GM12872 (cell line): ENCODE measurements around the gene SBK2.

Experiments used
- CTCF ChIP-seq: IDR thresholded peaks from 3 replicates; pipeline ENCODE4 v1.5.1; 2011; ENCODE audit warnings: low read depth, mild to moderate bottlenecking, low read length, moderate library complexity; ENCODE audit not compliant: insufficient read depth

Gene SBK2

GRCh38 chr19:55559684-55560083, 22.8 kb upstream of the SBK2 start:
- TF ChIP-seq CTCF, result no peak

- no peak for TF ChIP-seq CTCF
Observed at GRCh38 chr19:55554741-55555152, 17.8 kb upstream of the SBK2 start.

GRCh38 chr19:55554302-55554701, 17.4 kb upstream of the SBK2 start:
- TF ChIP-seq CTCF, result no peak

- TF ChIP-seq CTCF, result no peak
Observed at GRCh38 chr19:55553217-55554182, 16.6 kb upstream of the SBK2 start.

GRCh38 chr19:55552620-55553019, 15.7 kb upstream of the SBK2 start:
- no peak for TF ChIP-seq CTCF

DNA sequence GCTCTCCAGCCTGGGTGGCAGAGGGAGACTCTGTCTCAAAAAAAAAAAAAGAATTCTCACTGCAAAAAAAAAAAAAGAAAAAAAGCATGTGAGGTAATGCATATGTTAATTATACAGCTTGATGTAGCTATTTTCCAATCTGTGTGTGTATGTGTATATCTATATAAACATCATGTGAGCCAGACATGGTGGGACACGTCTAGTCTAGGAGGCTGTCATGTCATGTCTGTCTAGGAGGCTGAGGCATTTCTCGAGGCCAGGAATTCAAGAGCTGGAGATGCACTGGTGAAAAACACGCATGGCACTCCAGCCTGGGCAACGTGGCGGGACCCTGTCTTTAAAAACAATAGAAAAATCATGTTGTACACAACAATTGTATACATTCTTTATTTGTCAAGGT, 15.3 kb upstream of the SBK2 start:
- TF ChIP-seq CTCF, result no peak

DNA sequence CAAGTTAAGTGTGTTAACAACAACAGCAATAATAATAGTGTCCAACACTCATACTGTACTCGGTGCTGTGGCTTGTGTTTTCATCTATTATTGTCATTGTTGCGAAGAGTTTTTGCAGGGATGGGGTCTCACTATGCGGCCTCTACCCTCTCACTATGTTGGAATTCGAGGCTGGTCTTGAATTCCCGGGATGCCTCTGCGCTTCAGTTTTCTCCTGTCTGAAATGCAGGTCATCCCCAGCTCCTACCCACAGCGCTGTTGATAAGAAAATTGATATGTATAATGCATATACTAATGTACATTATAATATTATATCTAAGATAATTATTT, 13.4 kb upstream of the SBK2 start:
- TF ChIP-seq CTCF, result no peak
